Vagina (tissue), 2 donors: ENCODE measurements around the gene SORCS2.

Experiments
- POLR2AphosphoS5 ChIP-seq, 2 donors: sonication (generic); formaldehyde crosslinking; IDR thresholded peaks; one replicate each; pipeline ENCODE4 v1.9.0; 2017; ENCODE audit warnings: antibody characterized with exemption in 2 of 2, mild to moderate bottlenecking in 2 of 2, low read depth in 1 of 2; ENCODE audit not compliant: insufficient read depth in 1 of 2
- TF ChIP-seq, protein P1 (sequence below), 3 experiments: fragments of 450-650 bp in 2 of 3; fragments of 200-600 bp in 1 of 3; sonication (generic) in 1 of 3; IDR thresholded peaks; one replicate each; pipeline ENCODE4 v1.5.1; 2017 to 2019; ENCODE audit warnings: antibody characterized with exemption in 3 of 3, mild to moderate bottlenecking in 2 of 3, moderate library complexity in 2 of 3

DNA sequence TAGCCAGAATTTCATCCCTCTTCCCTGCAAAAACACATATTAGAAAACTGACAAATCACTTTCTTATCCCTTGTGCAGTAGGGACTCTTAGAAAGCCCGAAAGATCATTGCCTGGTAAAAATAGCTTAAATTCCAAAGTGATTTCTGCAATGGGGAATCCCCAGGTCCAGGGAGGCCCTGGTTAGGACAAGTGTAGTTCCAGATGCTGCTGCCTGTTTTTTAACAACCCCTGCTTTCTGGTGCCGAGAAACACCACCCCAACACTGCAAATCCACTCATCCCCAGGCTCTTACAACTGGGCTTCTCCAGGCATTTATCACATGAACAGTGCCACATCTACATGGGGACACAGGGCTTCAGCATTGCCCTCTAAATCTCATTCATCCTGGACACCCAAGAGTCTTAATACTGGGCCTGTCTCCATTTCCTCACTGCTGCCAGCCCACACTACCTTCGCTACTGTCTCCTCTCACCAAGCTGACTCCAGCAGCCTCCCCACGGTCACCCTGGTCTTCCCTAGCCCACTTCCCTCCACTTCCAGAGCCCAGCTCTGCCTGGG is 354.6 kb downstream of the SORCS2 start:
- TF ChIP-seq, protein P1, sequence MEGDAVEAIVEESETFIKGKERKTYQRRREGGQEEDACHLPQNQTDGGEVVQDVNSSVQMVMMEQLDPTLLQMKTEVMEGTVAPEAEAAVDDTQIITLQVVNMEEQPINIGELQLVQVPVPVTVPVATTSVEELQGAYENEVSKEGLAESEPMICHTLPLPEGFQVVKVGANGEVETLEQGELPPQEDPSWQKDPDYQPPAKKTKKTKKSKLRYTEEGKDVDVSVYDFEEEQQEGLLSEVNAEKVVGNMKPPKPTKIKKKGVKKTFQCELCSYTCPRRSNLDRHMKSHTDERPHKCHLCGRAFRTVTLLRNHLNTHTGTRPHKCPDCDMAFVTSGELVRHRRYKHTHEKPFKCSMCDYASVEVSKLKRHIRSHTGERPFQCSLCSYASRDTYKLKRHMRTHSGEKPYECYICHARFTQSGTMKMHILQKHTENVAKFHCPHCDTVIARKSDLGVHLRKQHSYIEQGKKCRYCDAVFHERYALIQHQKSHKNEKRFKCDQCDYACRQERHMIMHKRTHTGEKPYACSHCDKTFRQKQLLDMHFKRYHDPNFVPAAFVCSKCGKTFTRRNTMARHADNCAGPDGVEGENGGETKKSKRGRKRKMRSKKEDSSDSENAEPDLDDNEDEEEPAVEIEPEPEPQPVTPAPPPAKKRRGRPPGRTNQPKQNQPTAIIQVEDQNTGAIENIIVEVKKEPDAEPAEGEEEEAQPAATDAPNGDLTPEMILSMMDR (IDR thresholded peaks at IDR 0.05): no peak
- peak in 1 of 2 donors; percentile 10 for TF ChIP-seq POLR2AphosphoS5 (IDR thresholded peaks at IDR 0.05; ENCODE audit: insufficient read depth in 1 of 2, low read depth in 1 of 2)
